Heart right ventricle (tissue), 16 donors: Measurements from ENCODE around the gene GRM3. TPM values are rescaled to one million over a fixed set of nuclear protein-coding genes. Genes with fewer than 3 reads are reported as not detected.

Source experiments
- ATAC-seq, 8 donors: fragments of 200-7000 bp; cut with Tn5 transposase; one replicate each; pipeline ENCODE4 v1.9.1; 2020; ENCODE audit warnings: mild to moderate bottlenecking in 8 of 8, moderate library complexity in 8 of 8, moderate number of reproducible peaks in 1 of 8
- DNase-seq, 2 donors: peaks; one replicate each; pipeline ENCODE4 v3.0.0-alpha.2; 2020
- H3K27ac ChIP-seq, 10 donors: fragments of 200-600 bp; sonication (generic) in 2 of 10; one replicate each; pipeline versions ENCODE4 v1.5.0 to v1.8.0; 2020 to 2022; ENCODE audit warnings: mild to moderate bottlenecking in 3 of 10
- H3K27me3 ChIP-seq, 7 donors: fragments of 200-600 bp; one replicate each; pipeline ENCODE4 v1.8.0; 2021 to 2022; ENCODE audit warnings: mild to moderate bottlenecking in 2 of 7
- H3K36me3 ChIP-seq, 9 donors: fragments of 200-600 bp; sonication (generic) in 1 of 9; one replicate each; pipeline versions ENCODE4 v1.5.0 to v1.8.0; 2020 to 2022; ENCODE audit warnings: mild to moderate bottlenecking in 2 of 9
- H3K4me1 ChIP-seq, 9 donors: fragments of 200-600 bp; sonication (generic) in 1 of 9; one replicate each; pipeline versions ENCODE4 v1.5.0 to v1.8.0; 2020 to 2022; ENCODE audit warnings: mild to moderate bottlenecking in 4 of 9
- H3K4me3 ChIP-seq, 10 donors: fragments of 200-600 bp; sonication (generic) in 2 of 10; one replicate each; pipeline versions ENCODE4 v1.5.0 to v1.8.0; 2020 to 2022; ENCODE audit warnings: mild to moderate bottlenecking in 7 of 10, moderate library complexity in 2 of 10
- H3K9me3 ChIP-seq, 11 donors: fragments of 200-600 bp in 10 of 11; sonication (generic) in 2 of 11; one replicate each; pipeline versions ENCODE4 v1.5.0 to v1.8.0; 2013 to 2022; ENCODE audit warnings: mild to moderate bottlenecking in 2 of 11, control low read depth in 1 of 11, moderate library complexity in 1 of 11
- CTCF ChIP-seq, 9 donors: fragments of 200-600 bp; sonication (generic) in 2 of 9; IDR thresholded peaks; one replicate each; pipeline versions ENCODE4 v1.5.0 to v1.8.0; 2021 to 2022; ENCODE audit warnings: antibody characterized with exemption in 9 of 9, mild to moderate bottlenecking in 5 of 9, moderate library complexity in 1 of 9
- WGBS, 2 donors: extraction: QIAGEN DNeasy Blood & Tissue Kit; methylation state at CpG; one replicate each; pipeline ENCODE4 v1.1.7; 2013; ENCODE audit warnings: inconsistent platforms in 1 of 2; 5-methylcytosine and 5-hydroxymethylcytosine counted together
- intact Hi-C, 10 donors: fragments of 100-400 bp; cut with DNase I; formaldehyde crosslinking; loops; one replicate each; pipeline versions ENCODE4 v1.11.1 to v1.14.2; 2022
- polyA plus RNA-seq, 2 donors: library from polyadenylated mRNA; stranded (reverse); fragments of 200-250 nt; gene quantifications; one replicate each; pipeline ENCODE4 v1.2.3, GENCODE V29; 2013
- total RNA-seq, 10 donors: library from RNA; stranded (reverse); fragmentation: NEBNext Ultra II Directional in 3 of 10; extraction: Animal tissue kit (Norgen Biotek cat#: 25700) in 3 of 10; gene quantifications; one replicate each; pipeline versions ENCODE4 v1.2.1 to v1.2.4, GENCODE V29; 2021 to 2023
- donor health status: Arrhythmogenic right ventricular cardiomyopathy.
- donor health status: ischemic (EF 13 %, LVEDD 7.1; RV severe dilation, severe dysfunction).
- donor health status: healthy with polysubstance abuse.
- donor health status: DM: no; HTN: yes; CAD: no.
- donor health status: DM: no; HTN: no; CAD: no.
- donor health status: ischemic (EF 25% LVEDD 6.9; RV normal size, moderate dysfunction).
- donor health status: ischemic (EF 25% LVEDD 5.7; RV mildly dilated, moderate dysfunction).
- donor health status: healthy.
- donor health status: DM: yes; HTN: yes; CAD: no.
- donor health status: Ischemic cardiomyopathy.
- donor health status: ischemic (EF 35%, LVEDD 5.7; RV mildly dilated, moderate dysfunction).
- donor health status: nonischemic (EF 11% LVEDD 7.7; RV severe dilation, severe dysfunction).
- donor health status: DM: yes; HTN: yes; CAD: no.
- donor health status: PGD.
- donor health status: ischemic (EF 29% LVEDD 5.4; RV normal size, mild dysfunction).
- donor health status: nonischemic (EF 23%, LVEDD 6.1; RV moderate dilation, normal function).

The GRM3 gene
- total and polyA plus RNA-seq, 12 donors: 0.01 to 0.24 (median 0.15) TPM; not detected in 9

GRCh38 chr7:86768967-86769760 is 125.5 kb downstream of the GRM3 start:
- TF ChIP-seq CTCF (IDR thresholded peaks at IDR 0.05): no peak
- no peak for ATAC-seq
- no peaks in the 10 kb centered on the region for H3K9me3 ChIP-seq
- H3K27me3 ChIP-seq: no peaks in the 10 kb centered on the region
- H3K36me3 ChIP-seq: no peaks in the 10 kb centered on the region
- 57 to 71% methylated on average over 4 of the region's 4 CpGs for WGBS, 2 donors
- no peaks in the 10 kb centered on the region for H3K4me1 ChIP-seq
- H3K27ac ChIP-seq: no peak overlapping the region
- intact Hi-C loops: no loop called here
- no peak for DNase-seq
- H3K4me3 ChIP-seq: no peak overlapping the region

GRCh38 chr7:86773309-86773708 is 129.6 kb downstream of the GRM3 start:
- H3K27me3 ChIP-seq: no peaks in the 10 kb centered on the region
- intact Hi-C loops: no loop called here
- no peak overlapping the region for H3K27ac ChIP-seq
- no peak for DNase-seq
- no peaks in the 10 kb centered on the region for H3K9me3 ChIP-seq
- no peak for ATAC-seq
- TF ChIP-seq CTCF (IDR thresholded peaks at IDR 0.05): no peak
- no peak overlapping the region for H3K4me3 ChIP-seq
- H3K36me3 ChIP-seq: no peaks in the 10 kb centered on the region
- H3K4me1 ChIP-seq: no peaks in the 10 kb centered on the region

- DNase-seq: no peak
- no peaks in the 10 kb centered on the region for H3K4me1 ChIP-seq
- no peaks in the 10 kb centered on the region for H3K36me3 ChIP-seq
- no peaks in the 10 kb centered on the region for H3K27me3 ChIP-seq
- TF ChIP-seq CTCF (IDR thresholded peaks at IDR 0.05): no peak
- no peak overlapping the region for H3K27ac ChIP-seq
- H3K9me3 ChIP-seq: peaks cover 0 to 4% (median 0%) of the 10 kb centered on the region in 11 donors
- ATAC-seq: no peak
- H3K4me3 ChIP-seq: no peak overlapping the region
- intact Hi-C loops: no loop called here
Measured at GRCh38 chr7:86775203-86775602, 131.5 kb downstream of the GRM3 start.

- intact Hi-C loops: no loop called here
- Histone ChIP-seq H3K9me3 (peaks cover 0 to 4% (median 0%) of the 10 kb centered on the region in 11 donors), H3K4me3 (no peak overlapping the region), H3K4me1 (no peaks in the 10 kb centered on the region), H3K27me3 (no peaks in the 10 kb centered on the region), H3K27ac (no peak overlapping the region), H3K36me3 (no peaks in the 10 kb centered on the region)
- DNase-seq: no peak
- WGBS, 2 donors: 15 to 17% methylated on average over 1 of the region's 1 CpG
- ATAC-seq: no peak
- TF ChIP-seq CTCF (IDR thresholded peaks at IDR 0.05): no peak
Measured at GRCh38 chr7:86776136-86776535, 132.4 kb downstream of the GRM3 start.
